Measurements from ENCODE around the gene RPL10. TPM values are rescaled to one million over a fixed set of nuclear protein-coding genes. Genes with fewer than 3 reads are reported as not detected.
"Not testable (repeated sequence)": the region's sequence is repeated elsewhere in the genome, so short reads cannot be mapped to it uniquely, and the experiment has no call there.

RPL10 gene
- total and polyA plus RNA-seq, 11 donors: 1,381 to 5,995 (median 2,140) TPM

GRCh38 chrX:154382483-154383069 lies 15.6 kb upstream of the RPL10 start:
- H3K27ac ChIP-seq: peak overlapping the region in 1 of 12 donors; percentile 43
- H3K27me3 ChIP-seq: no peaks in the 10 kb centered on the region
- H3K9me3 ChIP-seq: peaks cover 0 to 8% (median 0%) of the 10 kb centered on the region in 12 donors
- peaks cover 0 to 18% (median 5%) of the 10 kb centered on the region in 9 donors for H3K36me3 ChIP-seq
- TF ChIP-seq POLR2A (IDR thresholded peaks at IDR 0.05) (no peak), CTCF (IDR thresholded peaks at IDR 0.05) (no peak)
- H3K4me3 ChIP-seq: no peak overlapping the region
- no peak for ATAC-seq
- peaks cover 0 to 28% (median 10%) of the 10 kb centered on the region in 12 donors for H3K4me1 ChIP-seq
- no peak for DNase-seq
- 68 to 75% (median 72%) methylated on average over 11 of the region's 11 CpGs for WGBS, 4 donors
- intact Hi-C loops (cut with DNase I): no loop called here

- Histone ChIP-seq H3K4me3 (no peak overlapping the region), H3K9me3 (peaks cover 0 to 5% (median 0%) of the 10 kb centered on the region in 12 donors), H3K27ac (peak overlapping the region in 1 of 12 donors; percentile 43), H3K27me3 (no peaks in the 10 kb centered on the region), H3K36me3 (peaks cover 0 to 18% (median 5%) of the 10 kb centered on the region in 9 donors), H3K4me1 (peaks cover 0 to 23% (median 10%) of the 10 kb centered on the region in 12 donors)
- TF ChIP-seq CTCF (IDR thresholded peaks at IDR 0.05) (no peak), POLR2A (IDR thresholded peaks at IDR 0.05) (no peak)
- WGBS, 4 donors: 50 to 64% (median 59%) methylated on average over 13 to 14 of the region's 14 CpGs
- intact Hi-C loops (cut with DNase I): no loop called here
- ATAC-seq (no peak), DNase-seq (no peak)
Observed at GRCh38 chrX:154383359-154384283, 14.6 kb upstream of the RPL10 start.

- Histone ChIP-seq H3K4me1 (peaks cover 0 to 23% (median 10%) of the 10 kb centered on the region in 12 donors), H3K9me3 (no peaks in the 10 kb centered on the region), H3K4me3 (no peak overlapping the region), H3K27ac (peak overlapping the region in 2 of 12 donors; percentile 21 to 27), H3K27me3 (no peaks in the 10 kb centered on the region), H3K36me3 (peaks cover 0 to 18% (median 5%) of the 10 kb centered on the region in 9 donors)
- peak in 1 of 4 donors; percentile 29 for ATAC-seq
- no peak for DNase-seq
- intact Hi-C loops (cut with DNase I): no loop called here
- 46 to 73% (median 57%) methylated on average over 8 of the region's 8 CpGs for WGBS, 4 donors
- TF ChIP-seq CTCF (IDR thresholded peaks at IDR 0.05) (peak in 11 of 12 donors; percentile 4 to 58 (median 38)), POLR2A (IDR thresholded peaks at IDR 0.05) (no peak)
Observed at GRCh38 chrX:154384284-154384892, 13.8 kb upstream of the RPL10 start.

GRCh38 chrX:154388094-154388493 lies 10.1 kb upstream of the RPL10 start:
- H3K36me3 ChIP-seq; H3K4me3 ChIP-seq; H3K27me3 ChIP-seq; DNase-seq; intact Hi-C loops (cut with DNase I); H3K27ac ChIP-seq; H3K9me3 ChIP-seq; H3K4me1 ChIP-seq: not testable (repeated sequence)
- ATAC-seq: peak; percentile 8 to 48 (median 25)
- WGBS, 4 donors: no CpG with 5 or more reads among the region's 20 CpGs

GRCh38 chrX:154388649-154389048 lies 9.5 kb upstream of the RPL10 start:
- H3K9me3 ChIP-seq; H3K4me3 ChIP-seq; intact Hi-C loops (cut with DNase I); H3K27ac ChIP-seq; H3K4me1 ChIP-seq; H3K36me3 ChIP-seq; H3K27me3 ChIP-seq; DNase-seq: not testable (repeated sequence)
- no CpG with 5 or more reads among the region's 16 CpGs for WGBS, 4 donors
- peak in 3 of 4 donors; percentile 0 to 10 (median 7) for ATAC-seq

Measured in heart left ventricle (tissue), 16 donors.